WERI-Rb-1 (cell line): Measurements from ENCODE around the gene RAB19.

Experiments
- DNase-seq: peaks from one replicate; pipeline ENCODE4 v3.0.0-alpha.2; 2020
- H3K27ac ChIP-seq: fragments of 250-450 bp; sonication (Bioruptor Pico); 2 replicates; pipeline ENCODE4 v1.5.1; 2020; ENCODE audit warnings: mild to moderate bottlenecking, moderate library complexity
- H3K27me3 ChIP-seq: fragments of 250-450 bp; sonication (Bioruptor Pico); 2 replicates; pipeline ENCODE4 v1.5.1; 2021; ENCODE audit warnings: mild to moderate bottlenecking, low read depth, moderate library complexity; ENCODE audit not compliant: insufficient read depth, severe bottlenecking
- H3K36me3 ChIP-seq: fragments of 250-450 bp; sonication (Bioruptor Pico); 2 replicates; pipeline ENCODE4 v1.5.1; 2020; ENCODE audit warnings: mild to moderate bottlenecking, moderate library complexity
- H3K4me3 ChIP-seq: 2 replicates; pipeline ENCODE4 v1.5.1; 2011; ENCODE audit warnings: low read depth, mild to moderate bottlenecking, control low read depth, low read length
- H3K9me3 ChIP-seq: fragments of 250-450 bp; sonication (Bioruptor Pico); 2 replicates; pipeline ENCODE4 v1.5.1; 2021; ENCODE audit warnings: mild to moderate bottlenecking, moderate library complexity; ENCODE audit not compliant: severe bottlenecking
- CTCF ChIP-seq: IDR thresholded peaks from 2 replicates; pipeline ENCODE4 v1.5.1; 2011; ENCODE audit warnings: low read depth, mild to moderate bottlenecking, control low read depth, inconsistent platforms, low read length

The RAB19 gene

GRCh38 chr7:140439359-140439758, 35.5 kb downstream of the RAB19 start:
- no peak for DNase-seq
- no peak for TF ChIP-seq CTCF
- no peaks in the 10 kb centered on the region for H3K9me3 ChIP-seq
- H3K27ac ChIP-seq: no peak overlapping the region
- no peaks in the 10 kb centered on the region for H3K36me3 ChIP-seq
- no peaks in the 10 kb centered on the region for H3K27me3 ChIP-seq
- H3K4me3 ChIP-seq: no peak overlapping the region

- Histone ChIP-seq H3K4me3 (no peak overlapping the region), H3K27ac (no peak overlapping the region), H3K27me3 (no peaks in the 10 kb centered on the region), H3K36me3 (no peaks in the 10 kb centered on the region), H3K9me3 (no peaks in the 10 kb centered on the region)
- no peak for DNase-seq
- TF ChIP-seq CTCF: no peak
Observed at GRCh38 chr7:140440593-140440992, 36.7 kb downstream of the RAB19 start.

- Histone ChIP-seq H3K36me3 (no peaks in the 10 kb centered on the region), H3K27me3 (no peaks in the 10 kb centered on the region), H3K4me3 (no peak overlapping the region), H3K9me3 (no peaks in the 10 kb centered on the region), H3K27ac (no peak overlapping the region)
- TF ChIP-seq CTCF: no peak
- no peak for DNase-seq
Observed at GRCh38 chr7:140441519-140441918, 37.7 kb downstream of the RAB19 start.

GRCh38 chr7:140446467-140446866, 42.6 kb downstream of the RAB19 start:
- TF ChIP-seq CTCF: peak; percentile 21; the same call in 1 of the 2 replicates
- H3K4me3 ChIP-seq: no peak overlapping the region

GRCh38 chr7:140447841-140448240, 44.0 kb downstream of the RAB19 start:
- DNase-seq: no peak
- H3K27me3 ChIP-seq: no peaks in the 10 kb centered on the region
- H3K36me3 ChIP-seq: 0 out of 2 replicates have a peak, but pooled peaks cover 2% of the 10 kb centered on the region
- no peak overlapping the region for H3K27ac ChIP-seq
- no peaks in the 10 kb centered on the region for H3K9me3 ChIP-seq
- no peak overlapping the region for H3K4me3 ChIP-seq
- TF ChIP-seq CTCF: no peak

More at GRCh38 chr7:140446467-140446866, 42.6 kb downstream of the RAB19 start:
- no peaks in the 10 kb centered on the region for H3K9me3 ChIP-seq
- no peaks in the 10 kb centered on the region for H3K27me3 ChIP-seq
- DNase-seq: peak; percentile 12
- H3K27ac ChIP-seq: no peak overlapping the region
- 0 out of 2 replicates have a peak, but pooled peaks cover 2% of the 10 kb centered on the region for H3K36me3 ChIP-seq

- Histone ChIP-seq H3K27me3 (no peaks in the 10 kb centered on the region), H3K27ac (no peak overlapping the region), H3K9me3 (no peaks in the 10 kb centered on the region), H3K36me3 (peaks cover 7% of the 10 kb centered on the region; the same call in 1 of the 2 replicates), H3K4me3 (no peak overlapping the region)
- DNase-seq: no peak
- TF ChIP-seq CTCF: no peak
Observed at GRCh38 chr7:140448781-140449480, 45.1 kb downstream of the RAB19 start.
